GDM1 (cell line): ENCODE results near the gene SFXN2.
A peak's percentile ranks its signal among the peaks of the same experiment; 100 is the strongest.
"Not testable (repeated sequence)": the region's sequence is repeated elsewhere in the genome, so short reads cannot be mapped to it uniquely, and the experiment has no call there.

Experiments
- DNase-seq: peaks from one replicate; lab custom pipeline; 2025; lab: John Stamatoyannopoulos, UW

The SFXN2 gene, protein sequence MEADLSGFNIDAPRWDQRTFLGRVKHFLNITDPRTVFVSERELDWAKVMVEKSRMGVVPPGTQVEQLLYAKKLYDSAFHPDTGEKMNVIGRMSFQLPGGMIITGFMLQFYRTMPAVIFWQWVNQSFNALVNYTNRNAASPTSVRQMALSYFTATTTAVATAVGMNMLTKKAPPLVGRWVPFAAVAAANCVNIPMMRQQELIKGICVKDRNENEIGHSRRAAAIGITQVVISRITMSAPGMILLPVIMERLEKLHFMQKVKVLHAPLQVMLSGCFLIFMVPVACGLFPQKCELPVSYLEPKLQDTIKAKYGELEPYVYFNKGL

DNA sequence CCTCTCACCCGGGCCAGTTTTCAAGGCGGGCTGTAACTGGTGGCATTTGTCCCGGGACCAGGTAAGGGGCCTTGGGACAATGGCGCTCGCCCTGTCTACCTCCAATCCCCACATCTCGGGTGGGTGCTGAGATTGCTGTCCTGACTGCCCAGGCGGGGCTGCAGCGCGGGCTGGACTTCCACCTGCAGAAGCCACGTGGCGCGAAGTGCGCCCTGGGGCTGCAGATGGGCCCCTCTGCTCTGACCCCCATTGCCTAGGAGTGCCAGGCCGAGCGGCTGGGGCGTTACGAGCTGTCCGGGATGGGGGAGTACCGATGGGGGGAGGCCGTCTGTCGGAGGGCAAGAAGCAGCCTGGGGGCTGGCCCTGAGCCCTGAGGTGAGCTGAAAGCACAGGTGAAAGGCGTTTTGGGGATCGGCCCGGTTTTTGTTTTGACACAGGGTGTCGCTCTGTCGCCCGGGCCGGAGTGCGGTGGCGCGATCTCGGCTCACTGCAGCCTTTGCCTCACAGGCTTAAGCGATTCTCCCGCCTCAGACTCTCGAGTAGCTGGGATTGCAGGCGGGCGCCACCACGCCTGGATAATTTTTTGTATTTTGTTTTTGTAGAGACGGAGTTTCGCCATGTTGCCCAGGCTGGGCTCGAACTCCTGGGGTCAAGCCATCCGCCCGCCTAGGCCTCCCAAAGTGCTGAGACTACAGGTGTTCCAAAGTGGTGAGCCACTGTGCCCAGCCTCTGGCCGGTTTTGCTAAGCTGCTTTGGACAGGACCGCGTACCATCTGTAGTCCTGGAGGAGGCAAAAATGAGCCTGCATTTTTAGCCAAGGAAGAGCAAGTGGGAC, at the start of gene SFXN2:
SFXN2 (plus strand) TSS at position 16 of the 835 bp plus-strand sequence. CDS start 12,001 bp downstream, outside the sequence.
- no peak for DNase-seq

DNA sequence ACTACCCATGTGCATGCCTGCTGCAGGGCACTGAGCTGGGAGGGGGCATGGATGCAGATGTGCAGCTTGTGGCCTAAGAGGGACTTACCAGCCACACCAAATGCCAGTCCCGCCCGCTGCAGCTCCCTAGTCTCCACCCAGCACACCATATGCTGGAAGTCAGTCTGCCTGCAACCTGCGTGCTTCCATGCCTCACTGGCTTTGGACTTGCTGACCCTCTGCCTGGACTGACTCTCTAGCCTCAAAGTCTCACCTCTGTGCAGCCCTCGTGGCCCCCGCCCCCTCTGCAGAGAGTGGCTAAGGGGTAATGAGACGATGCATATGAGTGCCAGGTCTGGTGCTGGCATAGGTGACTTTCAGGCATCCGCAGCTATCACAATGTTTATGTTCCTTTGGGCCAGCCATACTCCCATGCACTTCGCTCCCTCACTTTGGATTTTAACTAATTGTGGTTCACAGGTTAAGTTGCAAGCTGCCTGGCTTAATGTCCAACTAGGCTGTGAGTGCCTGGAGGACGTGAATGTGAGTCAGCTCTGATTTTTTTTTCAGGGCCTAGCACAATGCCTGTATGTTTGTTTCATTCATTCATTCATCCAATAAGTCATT, 48.4 kb upstream of the SFXN2 start:
- DNase-seq, result no peak

DNA sequence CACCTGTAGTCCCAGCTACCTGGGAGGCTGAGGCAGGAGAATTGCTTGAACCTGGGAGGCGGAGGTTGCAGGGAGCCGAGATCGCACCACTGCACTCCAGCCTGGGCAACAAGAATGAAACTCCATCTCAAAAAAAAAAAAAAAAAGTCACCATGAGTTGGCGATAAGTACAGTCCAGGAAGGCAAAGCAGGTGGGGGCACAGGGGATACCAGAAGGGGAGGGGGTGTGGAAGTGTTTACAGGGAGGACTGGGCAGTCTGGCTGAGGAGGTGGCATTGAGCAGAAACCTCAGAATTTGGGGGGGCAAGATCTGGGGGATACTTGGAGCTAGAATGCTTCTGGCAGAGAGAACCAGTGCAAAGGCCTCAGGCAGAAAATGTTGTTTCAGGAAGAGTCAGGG, 47.0 kb upstream of the SFXN2 start:
- DNase-seq, result not testable (repeated sequence)

DNA sequence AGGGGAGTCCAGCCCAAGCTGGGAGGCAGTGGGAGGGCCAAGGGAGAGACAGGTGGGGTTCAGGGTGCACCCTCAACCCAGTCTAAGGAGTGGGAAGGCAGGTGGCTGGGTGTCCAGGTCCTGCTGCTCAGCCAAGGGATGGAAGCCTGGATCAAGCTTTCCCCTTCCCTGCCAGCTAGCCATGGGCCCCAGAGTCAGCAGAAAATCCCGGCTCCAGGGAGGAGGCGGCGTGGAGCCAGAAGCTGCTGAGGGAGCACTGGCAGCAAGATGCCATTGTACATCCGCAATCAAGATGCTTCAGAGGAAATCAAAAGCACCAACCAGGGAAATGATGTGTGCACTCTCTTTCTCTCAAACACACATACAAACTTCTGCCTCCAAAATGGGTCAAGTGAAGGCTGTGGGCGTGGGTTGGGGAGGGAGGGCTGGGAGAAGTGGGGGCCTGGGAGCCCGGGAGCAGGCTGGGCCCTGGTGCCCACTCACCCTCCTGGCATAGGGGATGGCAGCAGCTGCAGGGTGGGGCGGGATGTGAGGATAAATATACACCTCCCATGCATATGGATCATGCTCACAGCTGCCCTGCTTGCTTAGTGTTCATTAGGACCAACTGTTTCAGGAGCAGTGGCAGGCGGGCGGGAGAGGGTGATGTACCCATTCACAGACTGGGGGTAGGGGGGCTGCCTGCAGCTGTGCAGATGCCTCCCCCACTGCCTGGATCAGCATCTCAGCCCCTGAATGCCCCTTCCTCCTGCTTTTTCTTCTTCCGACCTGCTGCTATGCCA, 45.9 kb upstream of the SFXN2 start:
- no peak for DNase-seq

DNA sequence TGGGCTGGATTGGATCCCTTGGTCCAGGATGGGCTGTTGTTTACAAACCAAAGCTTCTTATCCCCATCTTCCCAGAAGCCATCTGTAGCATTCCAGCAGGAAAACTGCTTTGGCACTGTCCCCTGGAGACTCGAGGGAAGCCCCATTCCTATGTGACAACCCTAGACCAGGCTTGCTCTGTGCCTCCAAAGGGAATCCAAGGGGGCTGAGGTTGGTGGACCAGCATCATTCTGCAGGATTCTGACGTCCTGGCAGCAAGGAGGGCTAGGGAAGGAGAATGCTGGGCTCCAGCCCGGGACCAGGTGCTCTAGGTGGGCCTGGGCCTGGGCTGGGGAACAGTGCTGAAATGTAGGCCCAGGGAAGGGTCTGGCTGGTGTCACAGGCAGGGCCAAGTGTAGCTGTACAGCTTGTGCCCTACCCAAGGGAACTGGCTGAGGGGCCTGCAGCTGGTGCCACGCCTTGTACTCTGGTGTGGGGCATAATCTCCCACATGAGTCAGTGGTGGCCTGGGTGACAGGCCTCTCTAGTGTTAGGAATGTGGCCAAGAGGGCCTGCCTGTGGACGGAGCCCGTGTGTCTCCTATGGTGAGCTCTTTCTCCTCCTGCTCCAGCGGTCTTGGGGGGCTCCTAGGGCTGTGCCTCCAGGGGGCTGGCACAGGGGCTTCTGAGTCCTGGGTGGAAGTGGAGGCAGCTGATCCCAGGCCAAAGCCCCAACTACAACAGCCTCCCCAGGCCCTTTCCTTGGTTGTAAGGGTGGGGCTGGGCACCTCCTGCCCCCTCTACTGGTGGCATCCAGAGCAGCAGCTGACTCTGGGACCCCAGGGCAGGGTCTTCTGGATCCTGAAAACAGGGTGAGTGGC, 45.0 kb upstream of the SFXN2 start:
- no peak for DNase-seq

DNA sequence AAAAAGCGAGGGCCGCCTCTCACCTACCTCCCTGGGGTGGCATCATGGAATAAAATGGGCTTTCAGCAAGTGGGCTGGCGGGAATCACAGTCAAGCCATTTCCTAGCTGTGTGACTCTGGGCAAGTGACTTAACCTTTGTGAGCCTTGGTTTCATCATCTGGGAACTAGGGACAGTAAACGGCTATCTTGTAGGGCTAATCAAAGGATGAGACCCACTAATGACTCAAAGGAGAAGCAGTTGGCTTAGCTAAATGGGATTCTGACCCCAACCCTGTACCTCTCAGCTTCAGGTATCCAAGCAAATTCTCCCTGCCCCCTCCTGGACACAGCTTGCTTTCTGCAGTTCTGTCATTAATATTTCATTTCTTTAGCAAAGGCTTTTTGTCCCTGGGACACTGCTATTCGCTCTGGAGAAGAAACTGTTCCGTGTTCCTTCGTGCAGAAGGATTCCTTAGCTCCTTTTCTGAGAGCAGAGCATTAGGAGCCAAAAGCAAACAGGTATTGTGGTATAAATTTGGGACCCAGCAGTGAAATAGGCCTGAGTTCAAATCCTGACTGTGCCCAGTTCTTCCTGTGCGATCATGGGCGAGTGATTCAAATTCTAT, 44.3 kb upstream of the SFXN2 start:
- no peak for DNase-seq

DNA sequence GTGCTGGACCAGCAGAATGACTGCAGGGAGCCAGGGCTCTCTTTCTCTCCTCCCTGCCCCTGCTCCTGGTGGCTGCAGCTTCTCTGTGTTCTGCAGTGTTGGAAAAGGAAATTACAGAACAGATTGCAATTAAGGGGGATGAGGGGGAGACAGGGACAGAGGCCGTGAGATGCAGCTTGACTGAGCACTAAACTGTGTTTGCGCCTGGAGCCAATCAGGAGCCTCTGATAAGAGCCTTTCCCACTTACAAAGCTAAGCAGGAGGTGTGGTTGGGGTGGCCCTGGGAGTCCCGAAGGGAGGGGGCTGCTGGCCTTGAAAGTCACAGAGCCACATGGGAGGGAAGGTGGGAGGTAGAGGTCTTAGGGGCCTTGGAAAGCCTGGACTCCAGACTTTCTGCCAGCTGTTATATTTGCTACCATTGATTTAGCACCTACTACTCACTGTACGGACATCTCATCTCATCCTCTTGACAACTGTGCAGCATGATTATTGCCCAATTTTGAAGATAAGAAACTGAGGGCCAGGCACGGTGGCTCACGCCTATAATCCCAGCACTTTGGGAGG, 43.5 kb upstream of the SFXN2 start:
- DNase-seq, result no peak

DNA sequence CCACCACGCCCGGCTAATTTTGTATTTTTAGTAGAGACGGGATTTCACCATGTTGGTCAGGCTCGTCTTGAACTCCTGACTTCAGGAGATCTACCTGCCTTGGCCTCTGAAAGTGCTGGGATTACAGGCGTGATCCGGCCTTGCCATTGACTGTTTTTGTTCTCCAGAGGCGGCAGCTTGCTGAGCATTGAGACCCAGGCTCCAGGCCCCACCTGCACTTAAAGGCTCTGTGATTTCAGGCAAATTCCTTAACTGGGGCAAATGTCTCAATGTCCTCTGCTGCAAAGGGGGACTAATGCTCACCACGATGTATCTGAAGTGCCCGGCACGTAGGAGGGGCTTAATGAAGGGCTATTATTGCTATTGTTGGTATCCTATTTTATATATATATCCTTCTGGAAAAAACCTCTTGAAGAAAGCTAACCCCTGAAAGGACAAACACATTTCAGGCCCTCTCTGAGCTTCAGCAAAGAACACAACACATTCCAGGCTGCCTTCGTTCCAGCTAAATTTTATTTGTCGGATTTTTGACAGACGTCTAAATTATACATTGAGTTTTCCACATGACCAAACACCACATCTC, 41.1 kb upstream of the SFXN2 start:
- DNase-seq, result no peak

DNA sequence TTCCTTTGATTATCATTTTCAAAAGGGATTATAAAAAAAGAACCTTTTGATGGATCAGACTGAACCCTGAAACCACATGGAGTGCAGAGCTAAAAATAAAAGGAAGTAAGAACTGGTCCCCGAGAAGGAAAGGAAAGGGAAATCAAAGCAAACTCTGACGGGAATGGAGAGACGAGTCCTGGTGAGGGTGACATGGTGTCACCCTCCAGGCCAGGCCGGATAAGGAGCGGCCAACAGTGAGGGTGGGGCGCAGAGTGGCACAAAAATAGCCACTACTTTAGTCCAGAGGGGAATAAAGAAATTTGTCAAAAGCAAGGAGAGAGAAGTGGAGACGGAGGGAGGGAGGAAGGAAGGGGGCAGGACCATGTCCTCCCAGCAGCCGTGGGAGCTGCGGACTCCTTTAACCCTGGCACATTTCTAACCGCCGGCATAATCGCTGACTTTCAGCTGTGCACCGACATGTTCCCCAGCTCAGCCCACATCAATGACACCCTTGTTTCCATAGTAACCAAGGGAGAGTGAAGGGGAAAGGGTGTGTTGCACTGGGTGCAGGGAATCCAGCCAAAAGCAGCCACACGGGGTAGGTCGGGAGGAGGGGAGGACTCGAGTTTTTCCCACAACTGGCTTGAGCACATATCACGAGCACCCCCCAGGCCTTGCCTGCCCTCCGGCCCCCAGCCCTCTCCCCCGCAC, 40.5 kb upstream of the SFXN2 start:
- DNase-seq, result peak; percentile 79

DNA sequence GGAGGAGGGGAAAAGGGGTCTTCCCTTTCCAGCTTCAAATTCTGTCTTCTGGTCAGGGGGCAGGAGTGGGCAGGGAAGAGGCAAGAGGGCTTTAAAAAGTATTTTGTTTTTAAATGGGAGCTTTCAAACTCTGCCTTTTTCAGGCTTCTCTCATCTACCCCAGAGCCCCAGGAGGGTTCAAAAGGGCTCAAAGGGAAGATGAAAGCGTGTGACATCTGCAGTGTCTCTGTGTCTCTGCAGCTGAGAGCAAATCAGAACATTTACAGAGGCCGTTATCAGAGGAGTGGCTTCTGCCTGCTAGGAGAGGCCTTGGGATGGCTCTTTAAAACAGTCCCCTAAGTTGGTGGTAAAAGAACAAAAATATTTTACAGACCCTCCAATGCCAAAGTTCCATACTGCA, 39.9 kb upstream of the SFXN2 start:
- DNase-seq, result no peak

DNA sequence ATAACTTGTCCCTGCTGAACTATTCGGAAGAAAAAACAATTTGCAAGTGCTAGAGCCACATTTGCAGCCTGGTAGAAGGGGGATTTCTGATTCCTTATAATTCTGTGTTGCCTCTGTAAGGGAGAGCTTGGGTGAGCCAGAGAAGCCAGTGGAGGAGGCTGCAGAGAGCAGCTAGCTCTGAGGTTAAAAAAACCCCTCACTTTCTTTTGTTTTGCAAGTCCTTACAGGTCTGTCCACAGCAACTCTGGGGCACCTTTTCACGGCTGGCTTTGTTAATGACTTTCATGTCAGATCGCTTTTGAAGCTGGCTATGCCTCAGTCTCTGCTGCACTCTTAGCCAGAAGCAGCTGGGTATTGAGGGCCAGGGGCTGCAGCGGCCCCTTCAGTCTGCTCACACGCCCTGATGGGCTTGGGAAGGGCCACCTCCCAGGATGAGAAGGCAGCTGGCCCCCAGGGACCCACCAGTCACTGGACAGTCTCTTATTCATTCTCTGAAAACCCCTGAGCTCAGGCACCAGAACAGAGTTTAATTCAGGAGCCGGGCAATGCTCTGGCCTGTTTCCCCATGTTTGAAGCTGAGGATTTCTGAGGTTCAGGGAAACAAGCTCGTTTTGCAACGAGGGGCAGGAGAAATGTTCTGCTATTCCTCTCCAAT, 39.3 kb upstream of the SFXN2 start:
- no peak for DNase-seq

DNA sequence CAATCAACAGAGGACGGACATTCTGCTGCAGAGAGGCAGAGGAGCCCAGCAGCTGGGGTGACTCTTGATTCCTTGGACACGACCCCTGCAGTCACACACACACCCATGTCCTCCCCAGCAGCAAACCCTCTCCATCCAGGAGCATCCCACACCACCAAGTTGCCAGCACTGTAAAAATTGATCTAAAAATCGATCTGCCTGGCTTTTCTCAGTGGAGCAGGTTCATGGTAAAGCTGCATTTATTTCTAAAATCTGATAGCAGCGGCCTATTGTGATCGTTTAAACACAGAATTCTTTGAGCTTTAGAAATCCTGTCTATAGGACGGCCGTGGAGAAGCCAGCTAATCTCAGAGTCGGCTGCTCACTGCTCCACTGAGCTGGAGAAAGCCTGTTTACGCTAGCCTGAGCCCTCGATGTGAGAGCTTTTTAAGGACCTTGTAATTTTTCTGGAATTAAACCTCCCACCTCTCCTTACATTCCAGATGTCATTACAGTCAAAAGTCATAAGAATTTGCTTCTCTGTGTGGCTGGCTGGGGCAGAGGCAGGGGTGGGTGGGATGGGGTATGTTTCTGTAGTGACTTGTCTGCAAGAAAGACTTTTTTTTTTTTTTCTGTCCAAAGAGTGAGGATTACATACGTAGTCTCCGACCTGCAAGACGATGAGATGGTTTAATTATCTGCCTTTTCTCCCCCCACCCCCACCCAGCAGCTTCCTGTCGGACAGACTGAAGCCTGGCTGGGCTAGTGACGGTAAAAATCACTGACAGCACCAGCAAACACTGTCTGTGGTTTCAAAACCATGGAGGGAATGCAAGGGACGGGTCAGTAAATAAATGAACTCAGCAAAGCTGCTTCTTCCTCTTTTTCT, 38.5 kb upstream of the SFXN2 start:
- DNase-seq, result peak; percentile 21

DNA sequence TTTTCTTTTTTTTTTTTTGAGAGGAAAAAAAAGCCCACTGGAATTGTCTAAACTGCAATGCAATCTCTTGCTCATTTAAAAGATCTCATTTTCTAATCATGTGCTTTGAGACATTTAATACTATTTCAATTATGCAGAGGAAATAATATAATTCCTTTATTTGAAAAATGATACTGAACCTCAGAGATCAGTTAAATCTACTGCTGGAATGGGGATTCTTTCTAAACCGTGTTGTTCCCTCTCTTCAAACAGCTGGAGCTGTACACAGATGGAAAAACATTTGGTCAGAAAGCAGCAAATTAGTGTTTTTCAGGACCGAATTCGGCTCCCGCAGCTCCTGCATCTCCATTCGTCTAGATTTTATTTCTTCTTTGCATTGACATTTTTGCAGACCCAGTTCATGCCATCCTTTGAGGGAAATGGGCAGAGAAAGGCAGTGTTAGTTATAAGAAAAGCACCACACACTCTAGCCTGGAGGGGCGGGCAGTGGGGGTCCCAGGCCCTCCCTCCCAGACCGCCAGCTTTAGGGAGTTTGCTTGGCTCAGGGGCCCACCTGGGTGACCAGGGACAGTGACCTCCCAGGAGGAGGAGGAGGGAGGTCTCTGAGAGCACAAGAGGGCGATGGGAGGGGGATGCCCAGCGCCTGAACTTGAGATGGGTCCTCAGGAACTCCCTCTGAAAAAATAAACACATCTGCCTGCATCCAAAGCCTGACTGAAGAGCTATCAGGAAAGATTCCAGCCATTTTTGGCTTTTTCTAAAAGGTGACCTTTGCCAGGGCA, 37.7 kb upstream of the SFXN2 start:
- DNase-seq, result no peak

DNA sequence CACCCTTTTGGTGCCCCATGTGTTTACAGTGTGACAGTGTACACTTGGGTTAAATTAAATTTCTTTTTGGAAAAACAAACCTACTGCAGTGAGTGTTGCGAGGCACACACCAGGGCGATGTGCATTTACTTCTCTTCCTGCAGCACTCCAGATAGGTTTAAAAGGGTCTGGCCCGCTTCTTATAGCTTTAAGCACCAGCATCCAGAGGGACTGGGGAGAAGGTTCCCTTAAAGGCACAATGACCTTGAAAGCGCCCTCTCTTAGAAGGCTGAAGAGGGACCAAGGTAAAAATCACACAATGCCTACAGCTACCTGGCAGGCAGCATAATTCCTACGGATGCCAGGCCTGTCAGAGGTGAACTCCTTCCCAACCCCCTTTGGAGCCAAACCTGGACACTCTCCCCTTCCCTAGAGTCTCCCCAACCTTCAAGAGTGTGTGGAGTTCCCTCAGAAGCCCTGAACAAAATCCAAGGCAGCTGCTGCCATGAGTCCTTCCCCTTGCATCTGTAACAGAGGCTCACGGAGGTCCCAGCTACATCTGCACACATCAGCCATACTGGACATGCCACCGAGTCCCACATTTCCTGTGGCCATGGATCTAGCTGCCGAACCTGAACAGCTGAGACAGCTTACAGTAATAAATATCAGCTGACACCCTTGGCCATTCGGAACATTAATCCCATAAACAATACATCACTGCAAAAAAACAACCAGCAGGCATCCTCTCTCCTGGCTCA, 36.9 kb upstream of the SFXN2 start:
- no peak for DNase-seq

DNA sequence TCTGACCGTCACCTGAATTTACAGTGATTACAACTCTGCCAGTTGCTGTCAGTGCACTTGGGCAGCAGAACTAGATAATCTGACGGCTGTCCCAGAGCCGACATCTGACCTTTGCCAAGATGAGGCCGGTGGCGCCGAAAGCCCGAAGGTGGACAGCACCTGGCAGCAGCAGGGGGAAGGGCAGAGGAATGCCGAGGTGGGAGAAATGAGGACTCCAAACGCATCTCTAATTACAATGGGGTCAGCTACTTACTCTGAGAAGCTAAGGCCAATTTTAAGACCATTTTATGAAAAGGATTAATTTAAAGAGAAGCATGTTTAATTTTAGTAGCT, 36.4 kb upstream of the SFXN2 start:
- no peak for DNase-seq

DNA sequence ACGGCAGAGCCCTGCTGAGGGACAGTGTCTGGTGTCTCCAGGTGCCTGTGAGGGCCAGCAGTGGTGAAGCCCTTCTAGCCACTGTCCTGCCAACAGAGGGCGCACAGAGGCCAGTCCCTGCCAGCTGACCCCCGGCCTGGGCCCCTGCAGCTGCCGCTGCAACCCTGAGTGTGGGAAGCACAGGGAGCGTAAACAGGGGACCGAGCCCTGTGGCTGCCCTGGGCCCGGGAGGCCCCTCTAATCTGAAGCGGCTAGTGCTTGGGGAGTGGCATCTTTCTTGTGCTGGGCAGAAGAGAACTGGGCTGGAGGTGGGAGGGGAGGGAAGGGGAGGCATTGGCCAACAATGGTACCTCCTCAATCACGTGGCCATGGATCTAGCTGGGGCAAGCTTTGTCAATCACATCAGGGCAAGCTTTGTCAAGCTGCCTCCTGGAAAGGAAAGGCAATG, 35.6 kb upstream of the SFXN2 start:
- DNase-seq, result no peak
